AG04450 (cell line): ENCODE measurements around the gene ABL1. TPM values are rescaled to one million over a fixed set of nuclear protein-coding genes. Genes with fewer than 3 reads are reported as not detected.

ENCODE experiments used
- CTCF ChIA-PET: fragments of 300-600, 350-600 bp; formaldehyde crosslinking; extraction: SDS; loops from one replicate; lab custom pipeline; 2022; ENCODE audit warnings: antibody characterized with exemption, inconsistent platforms; lab: Charles Lee
- POLR2A ChIA-PET: fragments of 350-600 bp; formaldehyde crosslinking; extraction: SDS; loops from one replicate; lab custom pipeline; 2021; ENCODE audit warnings: antibody characterized with exemption, inconsistent platforms; lab: Yijun Ruan, JAX
- DNase-seq: peaks from one replicate; pipeline ENCODE4 v3.0.0-alpha.2; 2011; ENCODE audit warnings: low read depth, low spot score
- H3K27ac ChIP-seq: one replicate; pipeline ENCODE4 v1.5.1; 2012; ENCODE audit warnings: low read depth, low read length, control low read depth
- H3K27me3 ChIP-seq: one replicate; pipeline ENCODE4 v1.6.0; 2012; ENCODE audit warnings: low read length; ENCODE audit not compliant: control insufficient read depth, insufficient read depth
- H3K4me3 ChIP-seq: 2 replicates; pipeline ENCODE4 v1.5.1; 2011; ENCODE audit warnings: mild to moderate bottlenecking, low read depth, low read length, control low read depth
- H3K9me3 ChIP-seq: 2 replicates; pipeline ENCODE4 v1.5.1; 2012; ENCODE audit warnings: low read length; ENCODE audit not compliant: control insufficient read depth, insufficient read depth
- CTCF ChIP-seq: IDR thresholded peaks from 2 replicates; pipeline ENCODE4 v1.5.1; 2011; ENCODE audit warnings: low read depth, low read length, control low read depth, inconsistent platforms
- polyA plus RNA-seq: library from polyadenylated mRNA; depleted of rRNA; stranded (reverse); fragments of >200 nt; gene quantifications from 2 replicates; pipeline ENCODE4 v1.2.3, GENCODE V29; 2011

ABL1 gene
- polyA plus RNA-seq, 1 experiment: 37.5 TPM

- H3K27me3 ChIP-seq: peaks cover 14% of the 10 kb centered on the region
- H3K4me3 ChIP-seq: no peak overlapping the region
- ChIA-PET POLR2A (interaction anchor here (0.6 kb wide), 1 partner anchor 8 kb away, joined by 9 read pairs; no protein-coding TSS in a partner anchor), CTCF (interaction anchor here (0.9 kb wide), 1 partner anchor 220 kb away, joined by 3 read pairs; no protein-coding TSS in a partner anchor)
- no peaks in the 10 kb centered on the region; the same call in 1 of the 2 replicates for H3K9me3 ChIP-seq
- no peak for DNase-seq
- no peak for TF ChIP-seq CTCF
- peak overlapping the region; percentile 2 for H3K27ac ChIP-seq
Observed at GRCh38 chr9:130921300-130921988, 86.4 kb downstream of the ABL1 start.

DNA sequence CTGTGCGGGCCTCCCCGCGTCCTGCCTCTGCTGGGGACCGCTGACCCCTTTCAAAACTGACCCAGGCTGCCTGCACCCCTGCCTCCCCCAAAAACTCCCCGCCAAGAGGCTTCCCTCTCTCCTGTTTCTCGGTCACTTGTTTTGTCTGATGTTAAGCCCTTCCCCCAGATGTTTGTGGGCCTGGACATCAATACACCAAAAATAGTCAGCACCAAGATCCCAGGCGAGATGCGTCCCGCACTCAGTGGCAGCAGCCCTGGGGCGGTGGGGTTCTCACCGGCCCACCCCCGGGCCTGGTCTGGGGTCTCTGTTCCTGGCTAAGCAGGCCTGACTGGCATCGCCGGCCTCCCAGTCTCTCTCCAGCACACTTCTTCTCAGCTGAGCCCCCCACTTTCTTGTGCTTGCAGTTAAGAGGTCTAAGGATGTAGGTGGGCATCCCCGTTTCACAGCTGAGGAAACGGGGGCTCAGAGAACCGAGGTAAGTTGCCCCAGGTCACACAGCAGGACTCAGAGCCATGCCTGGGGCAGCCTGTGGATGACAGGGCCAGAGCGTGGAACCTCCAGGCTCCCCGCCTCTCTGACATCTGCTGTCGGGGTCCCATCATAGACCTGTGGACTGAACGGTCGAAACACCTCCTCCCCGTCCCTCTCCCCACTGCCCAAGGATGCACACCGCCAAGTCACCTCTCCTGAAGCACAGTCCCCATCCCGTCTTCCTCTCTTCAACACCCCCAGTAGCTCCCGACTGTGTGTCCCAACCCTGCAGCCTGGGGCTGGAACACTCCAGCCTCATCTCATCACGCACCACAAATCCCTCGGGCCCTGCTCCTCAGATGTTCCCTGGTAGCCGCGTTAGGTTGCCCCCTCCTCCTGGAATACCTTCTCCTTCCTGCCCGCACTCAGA lies 87.2 kb downstream of the ABL1 start:
- no peak for DNase-seq
- Histone ChIP-seq H3K9me3 (no peaks in the 10 kb centered on the region; the same call in 1 of the 2 replicates), H3K27me3 (peaks cover 14% of the 10 kb centered on the region), H3K4me3 (no peak overlapping the region), H3K27ac (no peak overlapping the region)
- POLR2A ChIA-PET: interaction anchor here (0.6 kb wide), 1 partner anchor 9 kb away, joined by 9 read pairs; no protein-coding TSS in a partner anchor
- CTCF ChIA-PET: interaction anchor here (0.9 kb wide), 1 partner anchor 221 kb away, joined by 3 read pairs; no protein-coding TSS in a partner anchor
- TF ChIP-seq CTCF: no peak

DNA sequence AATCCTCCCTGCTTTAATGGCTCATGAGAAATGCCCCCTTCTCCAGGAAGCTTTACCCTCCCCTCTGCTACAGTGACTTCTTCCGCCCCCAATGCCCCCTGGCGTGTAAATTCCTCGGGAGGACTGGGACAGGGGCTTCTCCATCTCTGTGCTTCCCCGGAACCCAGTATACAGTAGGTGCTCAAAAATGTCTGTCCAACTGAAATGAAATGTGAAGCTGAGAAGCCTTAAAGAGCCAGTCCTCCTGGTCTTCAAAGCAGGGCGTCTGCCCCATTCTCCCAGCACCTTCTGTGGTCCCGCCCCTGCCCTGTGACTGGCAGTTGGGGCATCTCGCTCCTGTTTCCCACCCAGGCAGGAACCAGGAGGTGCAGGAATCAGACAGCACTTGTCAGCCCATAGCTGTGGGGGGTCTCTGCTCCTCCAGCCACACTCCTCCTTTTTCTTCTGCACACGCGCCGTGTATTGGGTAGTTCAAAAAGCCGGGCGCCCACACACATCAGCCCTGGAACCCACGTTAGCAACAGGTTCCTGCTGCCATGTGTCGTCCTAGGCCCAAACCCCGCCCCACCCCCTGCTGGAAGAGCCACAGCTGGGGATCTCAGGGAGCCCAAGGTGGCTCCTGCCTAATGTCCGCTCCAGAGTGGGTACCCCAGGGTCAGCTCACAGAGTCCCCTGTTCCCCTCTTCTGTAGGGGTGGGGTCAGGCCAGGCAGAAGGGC lies 88.0 kb downstream of the ABL1 start:
- DNase-seq: no peak
- ChIA-PET POLR2A (interaction anchor here (0.5 kb wide), 1 partner anchor 10 kb away, joined by 4 read pairs; no protein-coding TSS in a partner anchor), CTCF (no interaction called here)
- Histone ChIP-seq H3K27me3 (peaks cover 10% of the 10 kb centered on the region), H3K27ac (no peak overlapping the region), H3K9me3 (no peaks in the 10 kb centered on the region; the same call in 1 of the 2 replicates), H3K4me3 (no peak overlapping the region)
- TF ChIP-seq CTCF: no peak

GRCh38 chr9:130923611-130924447 lies 88.8 kb downstream of the ABL1 start:
- ChIA-PET CTCF (no interaction called here), POLR2A (interaction anchor here (0.5 kb wide), 1 partner anchor 10 kb away, joined by 4 read pairs; no protein-coding TSS in a partner anchor)
- H3K27ac ChIP-seq: no peak overlapping the region
- H3K27me3 ChIP-seq: peaks cover 4% of the 10 kb centered on the region
- DNase-seq: no peak
- no peak overlapping the region for H3K4me3 ChIP-seq
- TF ChIP-seq CTCF: no peak
- H3K9me3 ChIP-seq: no peaks in the 10 kb centered on the region; the same call in 1 of the 2 replicates
